ENCODE measurements around the gene PGD. TPM values are rescaled to one million over a fixed set of nuclear protein-coding genes. Genes with fewer than 3 reads are reported as not detected.

PGD gene
- polyA plus RNA-seq, 1 experiment, result 78.3 TPM

GRCh38 chr1:10396870-10397269 lies 2.0 kb upstream of the PGD start:
- no peak for DNase-seq (ENCODE audit: low read depth)
- H3K27me3 ChIP-seq (ENCODE audit: control insufficient read depth, insufficient read depth, low read length), result no peaks in the 10 kb centered on the region
- TF ChIP-seq CTCF (IDR thresholded peaks at IDR 0.05; ENCODE audit: insufficient read depth, low read depth, low read length), result no peak
- H3K36me3 ChIP-seq (ENCODE audit: control insufficient read depth, insufficient read depth, low read length), result no peaks in the 10 kb centered on the region
- no peak overlapping the region for H3K4me3 ChIP-seq (ENCODE audit: low read depth, low read length)
- CTCF ChIA-PET, result interaction anchor here (1.9 kb wide), 1 partner anchor 9 kb away, joined by 10 read pairs; no protein-coding TSS in a partner anchor
- POLR2A ChIA-PET, result no interaction called here

- Histone ChIP-seq H3K36me3 (ENCODE audit: control insufficient read depth, insufficient read depth, low read length) (no peaks in the 10 kb centered on the region), H3K4me3 (ENCODE audit: low read depth, low read length) (peak overlapping the region; percentile 78), H3K27me3 (ENCODE audit: control insufficient read depth, insufficient read depth, low read length) (no peaks in the 10 kb centered on the region)
- no peak for TF ChIP-seq CTCF (IDR thresholded peaks at IDR 0.05; ENCODE audit: insufficient read depth, low read depth, low read length)
- ChIA-PET POLR2A (interaction anchor here (1.0 to 2.7 kb wide), 2 partner anchors 11 to 45 kb away, joined by 4 to 9 read pairs; no protein-coding TSS in a partner anchor), CTCF (interaction anchor here (0.9 to 2.1 kb wide), 4 partner anchors 10 to 31 kb away, joined by 3 to 10 read pairs (median 5); no protein-coding TSS in a partner anchor)
- no peak for DNase-seq (ENCODE audit: low read depth)
Measured at GRCh38 chr1:10398278-10398733, 558 bp upstream of the PGD start.

GRCh38 chr1:10399444-10399941 lies 629 bp downstream of the PGD start:
- peaks cover 2% of the 10 kb centered on the region; the same call in 1 of the 2 replicates for H3K36me3 ChIP-seq (ENCODE audit: control insufficient read depth, insufficient read depth, low read length)
- ChIA-PET CTCF (interaction anchor here (1.0 to 2.1 kb wide), 8 partner anchors 12 to 189 kb away, joined by 3 to 10 read pairs (median 5); partner anchors contain the start of genes CENPS and KIF1B), POLR2A (interaction anchor here (2.7 kb wide), 1 partner anchor 12 kb away, joined by 9 read pairs; no protein-coding TSS in a partner anchor)
- DNase-seq (ENCODE audit: low read depth), result no peak
- no peak for TF ChIP-seq CTCF (IDR thresholded peaks at IDR 0.05; ENCODE audit: insufficient read depth, low read depth, low read length)
- no peaks in the 10 kb centered on the region for H3K27me3 ChIP-seq (ENCODE audit: control insufficient read depth, insufficient read depth, low read length)
- H3K4me3 ChIP-seq (ENCODE audit: low read depth, low read length), result peak overlapping the region; percentile 78

GRCh38 chr1:10400013-10400412 lies 1.1 kb downstream of the PGD start:
- Histone ChIP-seq H3K27me3 (ENCODE audit: control insufficient read depth, insufficient read depth, low read length) (no peaks in the 10 kb centered on the region), H3K36me3 (ENCODE audit: control insufficient read depth, insufficient read depth, low read length) (peaks cover 4% of the 10 kb centered on the region; the same call in 1 of the 2 replicates), H3K4me3 (ENCODE audit: low read depth, low read length) (peak overlapping the region; percentile 78)
- POLR2A ChIA-PET, result interaction anchor here (0.6 to 2.7 kb wide), 2 partner anchors 12 to 383 kb away, joined by 3 to 9 read pairs; no protein-coding TSS in a partner anchor
- TF ChIP-seq CTCF (IDR thresholded peaks at IDR 0.05; ENCODE audit: insufficient read depth, low read depth, low read length), result no peak
- CTCF ChIA-PET, result interaction anchor here (1.1 to 2.1 kb wide), 7 partner anchors 13 to 190 kb away, joined by 3 to 10 read pairs (median 5); partner anchors contain the start of genes CENPS and KIF1B
- no peak for DNase-seq (ENCODE audit: low read depth)

- CTCF ChIA-PET, result interaction anchor here (1.9 kb wide), 1 partner anchor 24 kb away, joined by 10 read pairs; no protein-coding TSS in a partner anchor
- H3K4me3 ChIP-seq (ENCODE audit: low read depth, low read length), result no peak overlapping the region
- POLR2A ChIA-PET, result no interaction called here
- DNase-seq (ENCODE audit: low read depth), result no peak
- no peaks in the 10 kb centered on the region for H3K27me3 ChIP-seq (ENCODE audit: control insufficient read depth, insufficient read depth, low read length)
- peaks cover 8% of the 10 kb centered on the region; the same call in 1 of the 2 replicates for H3K36me3 ChIP-seq (ENCODE audit: control insufficient read depth, insufficient read depth, low read length)
- TF ChIP-seq CTCF (IDR thresholded peaks at IDR 0.05; ENCODE audit: insufficient read depth, low read depth, low read length), result no peak
Measured at GRCh38 chr1:10401281-10401680, 2.4 kb downstream of the PGD start.

All from BJ (cell line).